K562 (cell line): Measurements from ENCODE around the gene SETDB1. TPM values are rescaled to one million over a fixed set of nuclear protein-coding genes. Genes with fewer than 3 reads are reported as not detected.

ENCODE experiments used
- ATAC-seq: fragments of 200-7000 bp; cut with Tn5 transposase; 3 replicates; pipeline ENCODE4 v1.9.1; 2020; ENCODE audit warnings: moderate library complexity
- Bru-seq: library from RNA; stranded (reverse); fragments of 400-500 nt; gene quantifications from one replicate; lab custom pipeline; 2021; lab: Mats Ljungman, UMichigan
- BruChase-seq, 2 experiments: library from RNA; stranded (reverse); fragments of 400-500 nt; gene quantifications; one replicate each; lab custom pipeline; 2021; lab: Mats Ljungman, UMichigan
- BruUV-seq: library from RNA; stranded (reverse); fragments of 400-500 nt; replicated peaks from 2 replicates; lab custom pipeline; 2021; lab: Mats Ljungman, UMichigan
- CTCF ChIA-PET: fragments of 300-600 bp; formaldehyde crosslinking; extraction: SDS; loops from one replicate; lab custom pipeline; 2021; ENCODE audit warnings: low intra/inter-chr PET ratio; lab: Yijun Ruan, JAX
- POLR2A ChIA-PET: fragments of 300-600, 350-650 bp; sonication (Branson Sonifier 250); formaldehyde crosslinking; extraction: SDS; loops from one replicate; lab custom pipeline; 2021; ENCODE audit warnings: antibody characterized with exemption, inconsistent platforms; lab: Yijun Ruan, JAX
- DNase-seq, 4 experiments: peaks; one replicate each; pipeline versions ENCODE4 v3.0.0 to v3.0.0-alpha.2; 2011 to 2018; ENCODE audit warnings: low spot score in 3 of 4, mixed read lengths in 3 of 4; ENCODE audit errors: extremely low read depth in 1 of 4
- FAIRE-seq: peaks from 2 replicates; lab custom pipeline; 2011; peaks lifted over from hg19 to GRCh38; lab: Jason Lieb, UNC
- H2AFZ ChIP-seq: 2 replicates; pipeline ENCODE4 v1.6.0; 2011; ENCODE audit warnings: low read depth, low read length, control low read depth, inconsistent platforms
- H3K27ac ChIP-seq: fragments of 200-600 bp; 3 replicates; pipeline ENCODE4 v1.8.0; 2011; ENCODE audit warnings: low read depth, mild to moderate bottlenecking, control low read depth, inconsistent platforms, low read length, moderate library complexity, mixed read lengths; ENCODE audit errors: extremely low read depth
- H3K27me3 ChIP-seq, 2 experiments: fragments of 300-600 bp in 1 of 2; 2 replicates in 1 of 2; 3 replicates in 1 of 2; pipeline versions ENCODE4 v1.6.0 to v1.8.0; 2011; ENCODE audit warnings: inconsistent platforms in 2 of 2, low read length in 2 of 2, mild to moderate bottlenecking in 1 of 2, mixed read lengths in 1 of 2, moderate library complexity in 1 of 2; ENCODE audit not compliant: control insufficient read depth in 2 of 2, insufficient read depth in 2 of 2
- H3K36me3 ChIP-seq: fragments of 300-600 bp; 3 replicates; pipeline ENCODE4 v1.8.0; 2011; ENCODE audit warnings: mild to moderate bottlenecking, low read length, inconsistent platforms; ENCODE audit not compliant: control insufficient read depth, insufficient read depth
- H3K4me1 ChIP-seq, 2 experiments: fragments of 200-600 bp in 1 of 2; replicated peaks in 1 of 2; 2 replicates in 1 of 2; 3 replicates in 1 of 2; pipeline versions ENCODE4 v1.5.1 to v1.8.0; 2011; ENCODE audit warnings: inconsistent platforms in 2 of 2, low read length in 2 of 2, mild to moderate bottlenecking in 1 of 2, mixed read lengths in 1 of 2, moderate library complexity in 1 of 2; ENCODE audit not compliant: control insufficient read depth in 2 of 2, insufficient read depth in 2 of 2
- H3K4me2 ChIP-seq: 2 replicates; pipeline ENCODE4 v1.6.1; 2011; ENCODE audit warnings: low read length, control low read depth, inconsistent platforms, mixed read lengths; ENCODE audit not compliant: insufficient read depth
- H3K4me3 ChIP-seq: fragments of 200-600 bp; sonication (generic), shearing (Covaris generic); 2 replicates; pipeline ENCODE4 v1.5.1; 2016; ENCODE audit warnings: control low read depth, inconsistent platforms
- H3K79me2 ChIP-seq: fragments of 200-600 bp; 3 replicates; pipeline ENCODE4 v1.8.0; 2011; ENCODE audit warnings: low read length, inconsistent platforms; ENCODE audit not compliant: control insufficient read depth, insufficient read depth
- H3K9ac ChIP-seq, 2 experiments: 2 replicates each; pipeline versions ENCODE4 v1.6.0 to v1.6.1; 2011; ENCODE audit warnings: low read depth in 2 of 2, low read length in 2 of 2, control low read depth in 1 of 2, inconsistent platforms in 1 of 2, mild to moderate bottlenecking in 1 of 2, mixed read lengths in 1 of 2; ENCODE audit not compliant: insufficient read depth in 1 of 2
- H3K9me1 ChIP-seq: one replicate; pipeline ENCODE4 v1.6.0; 2011; ENCODE audit warnings: inconsistent platforms, mild to moderate bottlenecking, low read length, moderate library complexity; ENCODE audit not compliant: control insufficient read depth, insufficient read depth
- H3K9me3 ChIP-seq: replicated peaks from 2 replicates; pipeline ENCODE4 v1.5.1; 2011; ENCODE audit warnings: low read depth, low read length, inconsistent platforms; ENCODE audit not compliant: control insufficient read depth, insufficient read depth
- H4K20me1 ChIP-seq: replicated peaks from 2 replicates; pipeline ENCODE4 v1.6.1; 2011; ENCODE audit warnings: low read length, inconsistent platforms, mixed read lengths; ENCODE audit not compliant: control insufficient read depth, insufficient read depth
- E2F3 ChIP-seq: fragments of 250-450 bp; sonication (Bioruptor Pico); IDR thresholded peaks from 2 replicates; pipeline ENCODE4 v1.4.0; 2020; ENCODE audit warnings: mild to moderate bottlenecking
- JUND ChIP-seq, 2 experiments: IDR thresholded peaks; 2 replicates in 1 of 2; 3 replicates in 1 of 2; pipeline ENCODE4 v1.6.1; 2011; ENCODE audit warnings: borderline replicate concordance in 2 of 2, low read depth in 2 of 2, low read length in 2 of 2, improper control_type of control experiment in 1 of 2, missing biosample characterization in 1 of 2, missing genetic modification characterization in 1 of 2, missing genetic modification reagents in 1 of 2
- NCOR1 ChIP-seq: fragments of 450-650 bp; IDR thresholded peaks from 2 replicates; pipeline ENCODE4 v1.6.1; 2016; ENCODE audit warnings: mild to moderate bottlenecking, moderate library complexity
- PRMT5 ChIP-seq: sonication (generic); formaldehyde crosslinking; IDR thresholded peaks from 2 replicates; pipeline ENCODE4 v1.5.0; 2020; ENCODE audit warnings: missing genetic modification reagents
- SMAD4 ChIP-seq: fragments of 250-450 bp; sonication (Bioruptor Pico); conservative IDR thresholded peaks from 2 replicates; pipeline ENCODE4 v1.8.0; 2021; ENCODE audit warnings: inconsistent platforms, mild to moderate bottlenecking, moderate library complexity
- SMARCA5 ChIP-seq: fragments of 450-650 bp; IDR thresholded peaks from 2 replicates; pipeline ENCODE4 v1.6.1; 2016
- THRAP3 ChIP-seq: fragments of 450-650 bp; IDR thresholded peaks from 2 replicates; pipeline ENCODE4 v1.6.1; 2016; ENCODE audit warnings: mild to moderate bottlenecking, inconsistent platforms, borderline replicate concordance
- XRCC3 ChIP-seq: fragments of 450-650 bp; IDR thresholded peaks from 2 replicates; pipeline ENCODE4 v1.6.1; 2017; ENCODE audit warnings: mild to moderate bottlenecking, moderate library complexity
- ZC3H4 ChIP-seq: sonication (generic); formaldehyde crosslinking; IDR thresholded peaks from 2 replicates; pipeline ENCODE4 v1.9.0; 2021; ENCODE audit warnings: missing genetic modification reagents, borderline replicate concordance
- ZNF76 ChIP-seq: fragments of 250-450 bp; sonication (Bioruptor Pico); IDR thresholded peaks from 2 replicates; pipeline ENCODE4 v1.4.0; 2020; ENCODE audit warnings: mild to moderate bottlenecking, moderate library complexity, borderline replicate concordance
- WGBS: fragments of 100-300 bp; shearing (Covaris generic); methylation state at CpG from one replicate; pipeline ENCODE4 v1.1.6; 2016; ENCODE audit warnings: low coverage, mixed read lengths; ENCODE audit not compliant: insufficient coverage; ENCODE audit errors: missing lambda C conversion rate; 5-methylcytosine and 5-hydroxymethylcytosine counted together
- in situ Hi-C: fragments of 300-500 bp; cut with MboI; formaldehyde crosslinking; loops from 4 replicates; pipeline ENCODE4 v1.15.0; 2018; ENCODE audit warnings: inconsistent platforms, mixed read lengths
- intact Hi-C: fragments of 100-400 bp; cut with micrococcal nuclease; formaldehyde crosslinking; loops from 2 replicates; pipeline ENCODE4 v1.14.2; 2022
- long read RNA-seq, 3 experiments: library from polyadenylated mRNA in 2 of 3; library from RNA in 1 of 3; unstranded in 2 of 3; stranded (forward) in 1 of 3; transcript quantifications; one replicate each; pipeline ENCODE4 v2.0.0, GENCODE V29; 2019 to 2022
- polyA minus RNA-seq, 3 experiments: library from RNA; depleted of rRNA, polyadenylated mRNA; stranded (reverse); fragments of >200 nt; gene quantifications; 2 replicates each; pipeline ENCODE4 v1.2.3, GENCODE V29; 2011
- polyA plus RNA-seq, 8 experiments: library from polyadenylated mRNA; depleted of rRNA in 4 of 8; stranded (reverse) in 5 of 8; unstranded in 3 of 8; fragments of >200 nt; fragmentation: Nextera tagmentation in 2 of 8; fragmentation: Illumina TruSeq in 1 of 8; extraction: Ambion mirVana in 2 of 8; extraction: Trizol in 1 of 8; gene quantifications; 2 replicates each; pipeline versions ENCODE4 v1.2.1 to v1.2.3, GENCODE V29; 2011 to 2014; ENCODE audit warnings: inconsistent platforms in 1 of 8, missing spikeins in 1 of 8
- total RNA-seq, 7 experiments: library from RNA; depleted of rRNA in 6 of 7; stranded (reverse); fragments of >200 nt in 6 of 7; fragmentation: Illumina TruSeq in 2 of 7; extraction: Trizol in 2 of 7; gene quantifications; 2 replicates each; pipeline versions ENCODE4 v1.2.1 to v1.2.3, GENCODE V29; 2011 to 2021; ENCODE audit warnings: low replicate concordance in 1 of 7
- TF ChIP-seq, protein P1 (sequence below): fragments of 250-450 bp; sonication (Bioruptor Pico); IDR thresholded peaks from 2 replicates; pipeline ENCODE4 v1.9.0; 2021; ENCODE audit warnings: mild to moderate bottlenecking
- TF ChIP-seq, protein P2 (sequence below): fragments of 450-650 bp; conservative IDR thresholded peaks from 2 replicates; pipeline ENCODE4 v1.6.1; 2016; ENCODE audit warnings: missing genetic modification characterization, low read depth, mild to moderate bottlenecking, missing compliant biosample characterization, moderate library complexity

Gene SETDB1
- 217 and 258 TPM in 2 replicates for total RNA-seq (2011; cell fraction: chromatin; rRNA removed; ENCODE audit: low replicate concordance)
- 89.1 and 94.5 TPM in 2 replicates for total RNA-seq (2011; cell fraction: nucleolus; rRNA removed)
- total RNA-seq (2011; cell fraction: nucleoplasm; rRNA removed): 122 and 127 TPM in 2 replicates
- total RNA-seq (2014; rRNA removed) (24.0 and 33.0 TPM in 2 replicates), total RNA-seq (2014; rRNA removed; fragmentation: Illumina TruSeq; extraction: Trizol) (44.5 and 48.9 TPM in 2 replicates), total RNA-seq (2015; rRNA removed; fragmentation: Illumina TruSeq; extraction: Trizol) (38.0 and 38.2 TPM in 2 replicates), total RNA-seq (2021) (43.8 and 46.3 TPM in 2 replicates), polyA plus RNA-seq (2011; rRNA removed) (64.4 and 66.9 TPM in 2 replicates), polyA plus RNA-seq (2014; fragmentation: Illumina TruSeq; extraction: Trizol) (43.9 and 50.1 TPM in 2 replicates), polyA plus RNA-seq (2014; fragmentation: Nextera tagmentation; extraction: Ambion mirVana) (10 to 100 TPM; 21.5 to 21.8 TPM), polyA plus RNA-seq (2014; rRNA removed) (36.3 and 42.0 TPM in 2 replicates), polyA minus RNA-seq (2011; rRNA and poly(A)+ RNA removed) (128 and 129 TPM in 2 replicates), Bru-seq, nascent RNA (percentile 72 among the genes with signal in this experiment), BruChase-seq, experiment 1, labeled RNA remaining after a 2-hour chase (percentile 78 among the genes with signal in this experiment), BruChase-seq, experiment 2, labeled RNA remaining after a 6-hour chase (percentile 83 among the genes with signal in this experiment)
- polyA plus RNA-seq (2011; cell fraction: cytosol; rRNA removed): 26.5 and 39.1 TPM in 2 replicates
- polyA plus RNA-seq (2011; cell fraction: nucleus; rRNA removed): 77.6 and 108 TPM in 2 replicates
- polyA plus RNA-seq (2012): 35.4 and 36.2 TPM in 2 replicates
- 31.8 and 36.6 TPM in 2 replicates for polyA minus RNA-seq (2011; cell fraction: cytosol; rRNA and poly(A)+ RNA removed)
- 26.4 and 49.3 TPM in 2 replicates for polyA minus RNA-seq (2011; cell fraction: nucleus; rRNA and poly(A)+ RNA removed)
- long read RNA-seq, experiment 1, partial matches to known transcripts: 29 of 41 reads
- long read RNA-seq, experiment 1, other reads (novel, unspliced or antisense): 12 of 41 reads
- long read RNA-seq, experiment 2, full-length matches to known transcripts: 3 of 33 reads
- long read RNA-seq, experiment 2, partial matches to known transcripts: 15 of 33 reads
- long read RNA-seq, experiment 2, other reads (novel, unspliced or antisense): 15 of 33 reads
- long read RNA-seq, experiment 3, full-length matches to known transcripts: 5 of 19 reads
- long read RNA-seq, experiment 3, partial matches to known transcripts: 8 of 19 reads
- long read RNA-seq, experiment 3, other reads (novel, unspliced or antisense): 6 of 19 reads

DNA sequence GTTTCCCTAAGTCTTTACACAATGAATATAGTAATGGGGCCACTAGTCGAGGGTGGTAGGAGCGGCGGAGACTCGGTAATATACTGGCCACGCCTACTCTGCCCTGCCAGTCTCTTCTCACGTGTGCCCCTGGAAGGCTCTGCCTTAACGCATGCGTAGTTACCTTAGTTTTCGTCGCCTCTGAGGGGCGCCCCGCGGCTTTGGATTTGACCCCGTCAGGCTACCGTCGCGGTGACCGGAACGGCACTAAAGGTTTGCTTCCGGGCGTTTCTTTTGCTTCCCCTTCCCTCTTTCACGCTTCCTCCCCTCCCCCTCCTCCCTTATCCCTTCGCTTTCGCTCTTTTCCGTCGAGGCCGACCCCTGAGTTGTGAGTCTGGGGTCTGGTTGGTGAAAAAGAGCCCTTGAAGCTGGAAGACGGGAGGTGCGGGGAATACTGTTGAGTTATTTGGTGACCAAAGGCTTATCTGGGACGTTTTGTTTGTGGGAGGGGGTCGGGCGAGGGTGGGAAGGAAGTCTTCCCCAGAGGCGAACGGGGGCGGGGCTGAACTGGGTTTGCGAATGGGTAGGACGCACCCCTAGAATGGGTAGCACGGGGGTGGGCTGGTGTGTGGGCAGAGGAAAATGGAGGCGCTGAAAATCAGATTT lies at the start of gene SETDB1:
Gene SETDB1, plus strand, starts transcription at position 267 of the 645 bp plus-strand sequence. CDS start 1,352 bp downstream, outside the sequence.
- Histone ChIP-seq H3K9me3 (peaks cover 7% of the 10 kb centered on the region), H3K27me3 (no peaks in the 10 kb centered on the region), H3K9ac (peak within 1 kb of the TSS; percentile 81 to 90), H3K4me2 (peak within 1 kb of the TSS; percentile 82), H2AFZ (peak within 1 kb of the TSS; percentile 96), H3K36me3 (peaks cover 33% of the 10 kb centered on the region), H4K20me1 (no peaks in the 10 kb centered on the region), H3K79me2 (peaks cover 16% of the 10 kb centered on the region), H3K9me1 (no peaks in the 10 kb centered on the region), H3K4me3 (peak within 1 kb of the TSS; percentile 70), H3K27ac (peak within 1 kb of the TSS; percentile 90), H3K4me1 (peaks cover 3 to 9% of the 10 kb centered on the region in 2 experiments; a peak in 2 of 5 replicates)
- FAIRE-seq (peak; percentile 97), DNase-seq (peak; percentile 91 to 98 (median 94)), ATAC-seq (peak; percentile 97)
- WGBS: under 1% methylated on average over 38 of the region's 39 CpGs
- ChIA-PET CTCF (interaction anchor here (1.2 kb wide), 1 partner anchor 230 kb away, joined by 3 read pairs; the partner anchor contains the start of gene TNFAIP8L2), POLR2A (interaction anchor here (0.5 to 1.1 kb wide), 4 partner anchors 20 to 449 kb away, joined by 3 read pairs; partner anchors contain the start of genes ARNT and ENSA)
- in situ Hi-C loops: no loop called here
- no TSS peak for BruUV-seq
- intact Hi-C loops: loop anchor here (2.0 to 10.0 kb wide), 3 partner anchors 53 to 301 kb away; partner anchors contain the start of gene ENSA
- TF ChIP-seq PRMT5 (no peak), ZNF76 (CRISPR knock-in tag) (no peak), XRCC3 (no peak), JUND (IDR thresholded peaks at IDR 0.05; ENCODE audit: borderline replicate concordance, low read depth, low read length) (peak; percentile 63), JUND (tag; IDR thresholded peaks at IDR 0.05; ENCODE audit: borderline replicate concordance, low read depth, low read length) (peak; percentile 53; the same call in 1 of the 3 replicates), SMARCA5 (no peak), NCOR1 (peak; percentile 53; the same call in 1 of the 2 replicates), SMAD4 (CRISPR knock-in tag) (no peak), ZC3H4 (CRISPR knock-in tag) (no peak), THRAP3 (no peak), E2F3 (CRISPR knock-in tag) (0 out of 2 replicates have a peak, but pooled peaks have one; percentile 24)
- TF ChIP-seq, protein P1, sequence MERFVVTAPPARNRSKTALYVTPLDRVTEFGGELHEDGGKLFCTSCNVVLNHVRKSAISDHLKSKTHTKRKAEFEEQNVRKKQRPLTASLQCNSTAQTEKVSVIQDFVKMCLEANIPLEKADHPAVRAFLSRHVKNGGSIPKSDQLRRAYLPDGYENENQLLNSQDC (CRISPR knock-in tag): no peak
- TF ChIP-seq, protein P2, sequence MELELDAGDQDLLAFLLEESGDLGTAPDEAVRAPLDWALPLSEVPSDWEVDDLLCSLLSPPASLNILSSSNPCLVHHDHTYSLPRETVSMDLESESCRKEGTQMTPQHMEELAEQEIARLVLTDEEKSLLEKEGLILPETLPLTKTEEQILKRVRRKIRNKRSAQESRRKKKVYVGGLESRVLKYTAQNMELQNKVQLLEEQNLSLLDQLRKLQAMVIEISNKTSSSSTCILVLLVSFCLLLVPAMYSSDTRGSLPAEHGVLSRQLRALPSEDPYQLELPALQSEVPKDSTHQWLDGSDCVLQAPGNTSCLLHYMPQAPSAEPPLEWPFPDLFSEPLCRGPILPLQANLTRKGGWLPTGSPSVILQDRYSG (tag): no peak
